Neuronal stem cell (in vitro differentiated cells): ENCODE data around the gene GLB1L2.

Experiments
- DNase-seq: peaks from one replicate; pipeline ENCODE4 v3.0.0-alpha.2; 2013; ENCODE audit warnings: low spot score
- H2AFZ ChIP-seq: one replicate; pipeline ENCODE4 v1.6.1; 2013; ENCODE audit warnings: mild to moderate bottlenecking, low read length, inconsistent platforms
- H2AK5ac ChIP-seq: 2 replicates; pipeline ENCODE4 v1.6.1; 2013; ENCODE audit warnings: low read depth, mild to moderate bottlenecking, inconsistent platforms, low read length, moderate library complexity, mixed read lengths
- H2BK120ac ChIP-seq: 2 replicates; pipeline ENCODE4 v1.6.1; 2013; ENCODE audit warnings: low read depth, mild to moderate bottlenecking, inconsistent platforms, low read length, moderate library complexity, mixed read lengths
- H2BK12ac ChIP-seq: one replicate; pipeline ENCODE4 v1.6.1; 2013; ENCODE audit warnings: low read length, inconsistent platforms
- H2BK15ac ChIP-seq: 2 replicates; pipeline ENCODE4 v1.6.1; 2013; ENCODE audit warnings: mild to moderate bottlenecking, low read length, inconsistent platforms, mixed read lengths
- H2BK5ac ChIP-seq: one replicate; pipeline ENCODE4 v1.6.1; 2013; ENCODE audit warnings: inconsistent platforms, mild to moderate bottlenecking, low read length, moderate library complexity
- H3K14ac ChIP-seq: one replicate; pipeline ENCODE4 v1.6.1; 2013; ENCODE audit warnings: low read length, inconsistent platforms
- H3K18ac ChIP-seq: 2 replicates; pipeline ENCODE4 v1.6.1; 2013; ENCODE audit warnings: low read length, inconsistent platforms
- H3K23ac ChIP-seq: 2 replicates; pipeline ENCODE4 v1.6.1; 2013; ENCODE audit warnings: low read depth, mild to moderate bottlenecking, mixed read lengths, low read length, inconsistent platforms; ENCODE audit not compliant: poor library complexity
- H3K27ac ChIP-seq: replicated peaks from 3 replicates; pipeline ENCODE4 v1.5.1; 2013; ENCODE audit warnings: low read length, inconsistent platforms
- H3K27me3 ChIP-seq, 3 experiments: 2 replicates each; pipeline ENCODE4 v1.6.1; 2013; ENCODE audit warnings: low read length in 3 of 3, mild to moderate bottlenecking in 2 of 3, inconsistent platforms in 1 of 3, low read depth in 1 of 3, mixed read lengths in 1 of 3, moderate library complexity in 1 of 3; ENCODE audit not compliant: control insufficient read depth in 3 of 3, insufficient read depth in 3 of 3
- H3K36me3 ChIP-seq, 2 donors: replicated peaks in 1 of 2; 2 replicates each; pipeline ENCODE4 v1.6.1; 2013; ENCODE audit warnings: low read length in 2 of 2; ENCODE audit not compliant: control insufficient read depth in 2 of 2, insufficient read depth in 2 of 2
- H3K4ac ChIP-seq: 2 replicates; pipeline ENCODE4 v1.6.1; 2013; ENCODE audit warnings: inconsistent platforms, mild to moderate bottlenecking, low read length, moderate library complexity
- H3K4me1 ChIP-seq, 2 donors: 1 replicate in 1 of 2; 2 replicates in 1 of 2; pipeline ENCODE4 v1.6.1; 2013; ENCODE audit warnings: low read length in 2 of 2, low read depth in 1 of 2; ENCODE audit not compliant: control insufficient read depth in 2 of 2, insufficient read depth in 1 of 2
- H3K4me2 ChIP-seq: one replicate; pipeline ENCODE4 v1.6.1; 2013; ENCODE audit warnings: mild to moderate bottlenecking, low read length, inconsistent platforms; ENCODE audit not compliant: insufficient read depth, poor library complexity, severe bottlenecking
- H3K4me3 ChIP-seq, 2 donors: 2 replicates each; pipeline ENCODE4 v1.5.1; 2013; ENCODE audit warnings: low read length in 2 of 2, mild to moderate bottlenecking in 2 of 2, inconsistent platforms in 1 of 2, moderate library complexity in 1 of 2
- H3K79me1 ChIP-seq: one replicate; pipeline ENCODE4 v1.6.1; 2013; ENCODE audit warnings: low read depth, mild to moderate bottlenecking, inconsistent platforms, low read length, moderate library complexity
- H3K9ac ChIP-seq: one replicate; pipeline ENCODE4 v1.6.1; 2013; ENCODE audit warnings: mild to moderate bottlenecking, low read depth, low read length, inconsistent platforms; ENCODE audit not compliant: poor library complexity
- H3K9me3 ChIP-seq, 2 donors: replicated peaks in 1 of 2; 2 replicates each; pipeline versions ENCODE3 to v1.6.1; 2013; ENCODE audit warnings: low read length in 2 of 2, mild to moderate bottlenecking in 2 of 2, inconsistent platforms in 1 of 2, low read depth in 1 of 2, mixed read lengths in 1 of 2, moderate library complexity in 1 of 2; ENCODE audit not compliant: control insufficient read depth in 2 of 2, insufficient read depth in 1 of 2
- H4K8ac ChIP-seq: one replicate; pipeline ENCODE4 v1.6.1; 2013; ENCODE audit warnings: low read depth, mild to moderate bottlenecking, inconsistent platforms, low read length, moderate library complexity
- H4K91ac ChIP-seq: one replicate; pipeline ENCODE4 v1.6.1; 2013; ENCODE audit warnings: low read length, low read depth, mild to moderate bottlenecking, inconsistent platforms; ENCODE audit not compliant: poor library complexity
- WGBS, 2 donors: extraction: QIAGEN DNeasy Blood & Tissue Kit; methylation state at CpG; one replicate each; pipeline ENCODE4 v1.1.7; 2013; ENCODE audit warnings: missing lambda C conversion rate in 2 of 2, mixed read lengths in 1 of 2; ENCODE audit not compliant: insufficient read length in 2 of 2, insufficient replicate concordance in 1 of 2; ENCODE audit errors: extremely low coverage in 2 of 2; 5-methylcytosine and 5-hydroxymethylcytosine counted together

The GLB1L2 gene

DNA sequence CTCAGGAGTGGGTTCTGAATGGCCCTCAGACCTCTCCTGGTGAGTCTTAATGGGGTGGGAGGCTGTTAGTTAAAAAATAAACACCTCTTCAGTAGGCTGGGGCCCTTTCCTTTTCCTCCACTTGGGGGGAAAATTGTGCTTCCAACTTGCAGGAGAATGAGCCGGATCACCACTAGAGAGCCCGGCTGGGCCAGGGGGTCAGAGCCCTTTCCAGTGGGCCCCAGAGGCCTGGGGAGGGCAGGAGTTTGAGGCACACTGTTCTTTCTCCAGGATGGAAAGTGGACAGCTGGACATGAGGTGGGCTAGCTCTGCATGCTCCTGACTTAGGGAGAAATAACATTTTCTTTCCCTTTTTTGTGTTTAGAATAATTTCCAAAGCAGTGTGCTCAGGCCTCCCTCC is 47.5 kb downstream of the GLB1L2 start:
- no peak overlapping the region for H2BK15ac ChIP-seq
- no peak overlapping the region for H3K9ac ChIP-seq
- no peaks in the 10 kb centered on the region for H3K4me1 ChIP-seq
- H4K8ac ChIP-seq: no peak overlapping the region
- H3K9me3 ChIP-seq: no peaks in the 10 kb centered on the region
- H3K27me3 ChIP-seq: no peaks in the 10 kb centered on the region
- H2BK12ac ChIP-seq: no peak overlapping the region
- H2BK5ac ChIP-seq: no peak overlapping the region
- H3K79me1 ChIP-seq: no peaks in the 10 kb centered on the region
- DNase-seq: no peak
- no peak overlapping the region for H2AFZ ChIP-seq
- no peak overlapping the region for H3K23ac ChIP-seq
- no peak overlapping the region for H3K18ac ChIP-seq
- H3K27ac ChIP-seq: no peak overlapping the region
- H3K4ac ChIP-seq: no peak overlapping the region
- H3K14ac ChIP-seq: no peak overlapping the region
- H2BK120ac ChIP-seq: no peak overlapping the region
- no peak overlapping the region for H3K4me2 ChIP-seq
- H4K91ac ChIP-seq: no peak overlapping the region
- no CpG with 5 or more reads among the region's 2 CpGs for WGBS, 2 donors
- H2AK5ac ChIP-seq: no peak overlapping the region
- peaks cover 36 to 50% of the 10 kb centered on the region in 2 donors for H3K36me3 ChIP-seq
- no peak overlapping the region for H3K4me3 ChIP-seq

GRCh38 chr11:134380229-134380628 is 48.4 kb downstream of the GLB1L2 start:
- H3K36me3 ChIP-seq: peaks cover 36 to 50% of the 10 kb centered on the region in 2 donors
- peak overlapping the region; percentile 66 for H3K18ac ChIP-seq
- H3K9ac ChIP-seq: no peak overlapping the region
- no peaks in the 10 kb centered on the region for H3K9me3 ChIP-seq
- no peak overlapping the region for H3K4me2 ChIP-seq
- H3K4me3 ChIP-seq: no peak overlapping the region
- H3K27me3 ChIP-seq: no peaks in the 10 kb centered on the region
- WGBS, 2 donors: no CpG with 5 or more reads among the region's 12 CpGs
- H3K23ac ChIP-seq: peak overlapping the region; percentile 36
- no peak overlapping the region for H2BK5ac ChIP-seq
- DNase-seq: no peak
- no peak overlapping the region for H4K8ac ChIP-seq
- H2BK120ac ChIP-seq: no peak overlapping the region
- H3K27ac ChIP-seq: no peak overlapping the region
- no peak overlapping the region for H2AFZ ChIP-seq
- no peak overlapping the region for H2BK12ac ChIP-seq
- H4K91ac ChIP-seq: no peak overlapping the region
- H2AK5ac ChIP-seq: no peak overlapping the region
- no peak overlapping the region for H3K4ac ChIP-seq
- peak overlapping the region; percentile 23 for H3K14ac ChIP-seq
- no peaks in the 10 kb centered on the region for H3K4me1 ChIP-seq
- H3K79me1 ChIP-seq: no peaks in the 10 kb centered on the region
- H2BK15ac ChIP-seq: no peak overlapping the region

DNA sequence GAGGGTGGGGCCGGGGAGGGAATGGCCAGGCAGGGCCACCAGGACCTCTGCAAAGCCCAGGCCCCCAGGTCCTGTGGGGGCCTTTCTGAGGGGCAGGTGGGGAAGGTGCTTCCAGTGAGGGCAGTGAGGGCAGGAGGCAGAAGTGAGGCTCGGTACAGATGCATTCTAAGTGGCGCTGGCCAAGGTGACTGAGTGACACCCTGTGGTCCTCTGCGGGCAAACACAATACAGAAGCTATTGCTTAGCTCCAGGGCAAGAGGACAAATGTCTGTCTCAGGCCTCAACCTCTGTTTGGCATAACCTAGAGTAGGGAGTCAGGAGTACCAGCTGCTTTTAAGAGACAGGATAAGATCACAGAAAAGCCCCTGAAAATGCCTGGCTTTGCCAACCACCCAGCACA is 49.0 kb downstream of the GLB1L2 start:
- Histone ChIP-seq H3K27me3 (no peaks in the 10 kb centered on the region), H3K79me1 (no peaks in the 10 kb centered on the region), H2AFZ (no peak overlapping the region), H3K14ac (peak overlapping the region; percentile 42), H3K4me3 (no peak overlapping the region), H4K8ac (no peak overlapping the region), H2AK5ac (no peak overlapping the region), H2BK5ac (no peak overlapping the region), H3K9ac (no peak overlapping the region), H4K91ac (no peak overlapping the region), H2BK15ac (no peak overlapping the region), H3K9me3 (no peaks in the 10 kb centered on the region), H3K36me3 (peaks cover 36 to 50% of the 10 kb centered on the region in 2 donors), H3K4ac (no peak overlapping the region), H3K18ac (no peak overlapping the region), H3K4me1 (no peaks in the 10 kb centered on the region), H3K23ac (no peak overlapping the region), H3K27ac (no peak overlapping the region), H2BK12ac (no peak overlapping the region), H3K4me2 (no peak overlapping the region), H2BK120ac (no peak overlapping the region)
- DNase-seq: no peak
- no CpG with 5 or more reads among the region's 4 CpGs for WGBS, 2 donors

- Histone ChIP-seq H4K8ac (no peak overlapping the region), H3K9me3 (peaks cover 0 to under 1% of the 10 kb centered on the region in 2 donors), H3K4me1 (no peaks in the 10 kb centered on the region), H4K91ac (no peak overlapping the region), H3K79me1 (peaks cover under 1% of the 10 kb centered on the region), H3K4ac (no peak overlapping the region), H2AK5ac (no peak overlapping the region), H3K36me3 (peaks cover 42 to 47% of the 10 kb centered on the region in 2 donors), H3K27me3 (no peaks in the 10 kb centered on the region), H3K27ac (no peak overlapping the region), H3K23ac (no peak overlapping the region), H3K4me3 (no peak overlapping the region), H2BK120ac (no peak overlapping the region), H3K4me2 (no peak overlapping the region), H2BK5ac (no peak overlapping the region), H3K18ac (no peak overlapping the region), H2BK15ac (no peak overlapping the region), H2BK12ac (no peak overlapping the region), H3K9ac (peak overlapping the region; percentile 25), H2AFZ (no peak overlapping the region), H3K14ac (no peak overlapping the region)
- no CpG with 5 or more reads among the region's 8 CpGs for WGBS, 2 donors
- no peak for DNase-seq
Measured at GRCh38 chr11:134382257-134382656, 50.5 kb downstream of the GLB1L2 start.
